ENCODE measurements around the gene TRMT13. TPM values are rescaled to one million over a fixed set of nuclear protein-coding genes. Genes with fewer than 3 reads are reported as not detected.

The TRMT13 gene
- total and polyA plus RNA-seq, 2 donors (not counting 3 experiments of a cell fraction or from before 2014, with no cell fraction given): 2.9 to 14.1 TPM

DNA sequence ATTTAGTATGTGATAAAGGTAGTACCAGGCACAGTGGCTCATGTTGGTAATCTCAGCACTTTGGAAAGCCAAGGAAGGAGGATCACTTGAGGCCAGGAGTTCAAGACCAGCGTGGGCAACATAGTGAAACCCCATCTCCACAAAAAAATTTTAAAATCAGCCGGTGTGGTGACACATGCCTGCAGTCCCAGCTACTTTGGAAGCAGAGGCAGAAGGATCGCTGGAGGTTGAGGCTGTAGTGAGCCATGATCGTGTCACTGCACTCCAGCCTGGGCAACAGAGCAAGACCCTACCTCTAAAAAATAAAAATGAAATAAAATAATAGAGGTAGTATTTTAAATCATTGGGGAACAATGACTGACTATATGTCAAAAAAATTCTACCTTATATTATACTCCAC, 17.4 kb upstream of the TRMT13 start:
- no TSS peak for BruUV-seq (replicated peaks)
- ChIA-PET POLR2A (no interaction called here), CTCF (no interaction called here)
- Histone ChIP-seq H3K9ac (replicated peaks; ENCODE audit: extremely low read depth, insufficient read depth, low read length) (no peak overlapping the region), H3K4me1 (ENCODE audit: control insufficient read depth, extremely low read depth, insufficient read depth, low read length) (no peaks in the 10 kb centered on the region), H3K9me3 (replicated peaks; ENCODE audit: control insufficient read depth, insufficient read depth, low read length) (no peaks in the 10 kb centered on the region), H3K27me3 (ENCODE audit: control insufficient read depth in 2 of 2, insufficient read depth in 2 of 2, low read length in 2 of 2) (no peaks in the 10 kb centered on the region), H3K9me1 (replicated peaks; ENCODE audit: control insufficient read depth, extremely low read depth, insufficient read depth, low read length) (no peaks in the 10 kb centered on the region), H3K4me3 (replicated peaks in 1 of 3; ENCODE audit: insufficient read depth in 1 of 3, low read depth in 1 of 3, low read length in 3 of 3) (no peak overlapping the region), H2AFZ (ENCODE audit: low read depth, low read length) (no peak overlapping the region), H3K36me3 (ENCODE audit: control insufficient read depth in 2 of 2, extremely low read depth in 1 of 2, insufficient read depth in 2 of 2, low read length in 2 of 2) (no peaks in the 10 kb centered on the region), H4K20me1 (replicated peaks; ENCODE audit: control insufficient read depth, extremely low read depth, insufficient read depth, low read length) (no peaks in the 10 kb centered on the region), H3K4me2 (ENCODE audit: insufficient read depth, low read length) (no peak overlapping the region), H3K79me2 (ENCODE audit: control insufficient read depth, insufficient read depth, low read length) (no peaks in the 10 kb centered on the region), H3K27ac (ENCODE audit: insufficient read depth, low read depth, low read length) (no peak overlapping the region)
- intact Hi-C loops (cut with micrococcal nuclease) (no loop called here), dilution Hi-C loops (cut with MboI; ENCODE audit: extremely low pct_ligation_motif_present, low sequenced_read_pairs) (no loop called here)
- no peak for DNase-seq (ENCODE audit: low read depth, low spot score)
- FAIRE-seq: no peak
- TF ChIP-seq, protein P1, sequence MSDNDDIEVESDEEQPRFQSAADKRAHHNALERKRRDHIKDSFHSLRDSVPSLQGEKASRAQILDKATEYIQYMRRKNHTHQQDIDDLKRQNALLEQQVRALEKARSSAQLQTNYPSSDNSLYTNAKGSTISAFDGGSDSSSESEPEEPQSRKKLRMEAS (IDR thresholded peaks at IDR 0.05; ENCODE audit: insufficient read depth, insufficient read length): no peak

DNA sequence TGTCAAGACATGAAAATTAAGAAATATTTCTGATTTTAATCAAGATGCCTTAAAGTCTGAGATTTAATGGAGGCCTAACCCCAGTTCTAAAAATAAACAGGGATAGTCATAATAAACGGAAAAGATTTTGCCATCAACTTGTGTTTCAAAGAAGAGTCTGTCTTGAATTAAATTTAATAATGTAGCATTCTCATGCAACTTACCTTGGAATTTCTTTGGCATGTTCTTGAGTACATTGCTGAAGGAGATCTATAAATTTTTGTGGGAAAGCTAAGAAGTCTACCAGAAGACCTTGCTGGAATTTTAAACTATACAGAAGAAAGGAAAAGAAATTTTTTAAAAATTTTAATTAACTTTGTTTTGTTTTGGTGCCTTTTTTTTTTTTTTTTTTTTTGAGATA, 10.8 kb upstream of the TRMT13 start:
- dilution Hi-C loops (cut with MboI; ENCODE audit: extremely low pct_ligation_motif_present, low sequenced_read_pairs) (no loop called here), intact Hi-C loops (cut with micrococcal nuclease) (no loop called here)
- Histone ChIP-seq H4K20me1 (replicated peaks; ENCODE audit: control insufficient read depth, extremely low read depth, insufficient read depth, low read length) (no peaks in the 10 kb centered on the region), H3K4me1 (ENCODE audit: control insufficient read depth, extremely low read depth, insufficient read depth, low read length) (no peaks in the 10 kb centered on the region), H3K36me3 (ENCODE audit: control insufficient read depth in 2 of 2, extremely low read depth in 1 of 2, insufficient read depth in 2 of 2, low read length in 2 of 2) (no peaks in the 10 kb centered on the region), H3K4me3 (replicated peaks in 1 of 3; ENCODE audit: insufficient read depth in 1 of 3, low read depth in 1 of 3, low read length in 3 of 3) (no peak overlapping the region), H3K27ac (ENCODE audit: insufficient read depth, low read depth, low read length) (no peak overlapping the region), H3K4me2 (ENCODE audit: insufficient read depth, low read length) (no peak overlapping the region), H3K79me2 (ENCODE audit: control insufficient read depth, insufficient read depth, low read length) (peaks cover 7% of the 10 kb centered on the region), H2AFZ (ENCODE audit: low read depth, low read length) (no peak overlapping the region), H3K9me3 (replicated peaks; ENCODE audit: control insufficient read depth, insufficient read depth, low read length) (no peaks in the 10 kb centered on the region), H3K9ac (replicated peaks; ENCODE audit: extremely low read depth, insufficient read depth, low read length) (no peak overlapping the region), H3K9me1 (replicated peaks; ENCODE audit: control insufficient read depth, extremely low read depth, insufficient read depth, low read length) (no peaks in the 10 kb centered on the region), H3K27me3 (ENCODE audit: control insufficient read depth in 2 of 2, insufficient read depth in 2 of 2, low read length in 2 of 2) (no peaks in the 10 kb centered on the region)
- BruUV-seq (replicated peaks): no TSS peak
- DNase-seq (ENCODE audit: low read depth, low spot score): no peak
- TF ChIP-seq JUN (IDR thresholded peaks at IDR 0.05; ENCODE audit: borderline replicate concordance, insufficient read depth, insufficient read length, low read depth) (no peak), EZH2 (IDR thresholded peaks at IDR 0.05; ENCODE audit: borderline replicate concordance, low read depth, low read length, severe bottlenecking) (no peak), POLR2A (IDR thresholded peaks at IDR 0.05; ENCODE audit: low read depth, low read length) (no peak), GATA2 (IDR thresholded peaks at IDR 0.05; ENCODE audit: insufficient read depth, insufficient read length, low read depth, low read length) (no peak), MYC (IDR thresholded peaks at IDR 0.05; ENCODE audit: low read depth, low read length) (no peak), POLR2AphosphoS5 (IDR thresholded peaks at IDR 0.05; ENCODE audit: insufficient read depth, low read depth, low read length) (no peak), FOS (IDR thresholded peaks at IDR 0.05; ENCODE audit: borderline replicate concordance, insufficient read depth, low read length) (no peak)
- TF ChIP-seq, protein P2, sequence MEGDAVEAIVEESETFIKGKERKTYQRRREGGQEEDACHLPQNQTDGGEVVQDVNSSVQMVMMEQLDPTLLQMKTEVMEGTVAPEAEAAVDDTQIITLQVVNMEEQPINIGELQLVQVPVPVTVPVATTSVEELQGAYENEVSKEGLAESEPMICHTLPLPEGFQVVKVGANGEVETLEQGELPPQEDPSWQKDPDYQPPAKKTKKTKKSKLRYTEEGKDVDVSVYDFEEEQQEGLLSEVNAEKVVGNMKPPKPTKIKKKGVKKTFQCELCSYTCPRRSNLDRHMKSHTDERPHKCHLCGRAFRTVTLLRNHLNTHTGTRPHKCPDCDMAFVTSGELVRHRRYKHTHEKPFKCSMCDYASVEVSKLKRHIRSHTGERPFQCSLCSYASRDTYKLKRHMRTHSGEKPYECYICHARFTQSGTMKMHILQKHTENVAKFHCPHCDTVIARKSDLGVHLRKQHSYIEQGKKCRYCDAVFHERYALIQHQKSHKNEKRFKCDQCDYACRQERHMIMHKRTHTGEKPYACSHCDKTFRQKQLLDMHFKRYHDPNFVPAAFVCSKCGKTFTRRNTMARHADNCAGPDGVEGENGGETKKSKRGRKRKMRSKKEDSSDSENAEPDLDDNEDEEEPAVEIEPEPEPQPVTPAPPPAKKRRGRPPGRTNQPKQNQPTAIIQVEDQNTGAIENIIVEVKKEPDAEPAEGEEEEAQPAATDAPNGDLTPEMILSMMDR (IDR thresholded peaks at IDR 0.05; ENCODE audit: extremely low read depth in 1 of 2, insufficient read depth in 1 of 2, low read depth in 1 of 2, low read length in 2 of 2): no peak
- TF ChIP-seq, protein P1 (IDR thresholded peaks at IDR 0.05; ENCODE audit: insufficient read depth, insufficient read length): no peak
- FAIRE-seq: no peak
- POLR2A ChIA-PET: no interaction called here
- CTCF ChIA-PET: interaction anchor here (1.4 kb wide), 1 partner anchor 15 kb away, joined by 5 read pairs; no protein-coding TSS in a partner anchor
